Hepatic stellate cell (primary cell): Measurements from ENCODE around the gene CACNA2D3.
A peak's percentile ranks its signal among the peaks of the same experiment; 100 is the strongest.

Experiments used
- DNase-seq: peaks from one replicate; pipeline ENCODE4 v3.0.0; 2011; ENCODE audit warnings: low spot score

CACNA2D3 gene

GRCh38 chr3:54918516-54918915, 796.2 kb downstream of the CACNA2D3 start:
- DNase-seq, result no peak

DNA sequence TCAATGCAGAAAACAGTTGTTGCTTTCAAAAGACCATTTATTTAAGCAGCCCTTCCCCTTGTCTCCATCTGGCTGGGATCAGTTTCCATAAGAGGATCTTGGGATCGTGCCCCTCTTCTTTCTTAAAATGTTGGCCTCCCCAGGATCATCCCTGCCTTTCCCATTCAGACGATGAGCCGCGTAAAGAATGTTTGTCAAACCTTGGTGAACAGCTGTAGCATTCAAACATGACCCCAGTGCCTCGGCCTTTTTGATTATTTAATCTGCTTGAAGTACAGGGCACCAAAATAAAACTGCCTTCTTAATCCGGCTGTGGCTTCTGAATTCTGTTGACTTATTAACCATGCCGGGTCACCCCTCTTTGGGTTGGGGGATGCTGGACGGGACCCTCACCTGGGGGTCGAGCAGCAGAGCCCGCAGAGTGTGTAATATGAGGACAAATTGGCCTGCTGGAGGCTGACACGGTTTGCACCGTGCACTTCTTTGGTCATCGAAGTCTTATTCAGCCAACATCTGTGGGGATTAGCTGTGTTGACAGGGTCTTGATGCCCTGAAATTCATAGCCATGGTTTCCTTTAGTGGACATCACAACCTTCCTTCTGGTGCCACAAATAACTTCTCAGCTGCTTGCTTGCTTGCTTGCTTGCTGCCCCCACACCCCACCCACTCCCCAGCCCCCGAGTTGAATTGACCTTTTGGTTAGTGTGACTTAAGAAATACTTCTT, 805.9 kb downstream of the CACNA2D3 start, which contains the start of gene LRTM1:
TSS of gene LRTM1 (minus strand) at position 14 of the 725 bp plus-strand sequence. CDS start 148 bp downstream, outside the sequence.
- no peak for DNase-seq

- DNase-seq, result no peak
Observed at GRCh38 chr3:54931182-54931581, 808.8 kb downstream of the CACNA2D3 start.

- DNase-seq, result no peak
Observed at GRCh38 chr3:54932606-54933005, 810.3 kb downstream of the CACNA2D3 start.

- DNase-seq, result no peak
Observed at GRCh38 chr3:54935869-54936268, 813.5 kb downstream of the CACNA2D3 start.

DNA sequence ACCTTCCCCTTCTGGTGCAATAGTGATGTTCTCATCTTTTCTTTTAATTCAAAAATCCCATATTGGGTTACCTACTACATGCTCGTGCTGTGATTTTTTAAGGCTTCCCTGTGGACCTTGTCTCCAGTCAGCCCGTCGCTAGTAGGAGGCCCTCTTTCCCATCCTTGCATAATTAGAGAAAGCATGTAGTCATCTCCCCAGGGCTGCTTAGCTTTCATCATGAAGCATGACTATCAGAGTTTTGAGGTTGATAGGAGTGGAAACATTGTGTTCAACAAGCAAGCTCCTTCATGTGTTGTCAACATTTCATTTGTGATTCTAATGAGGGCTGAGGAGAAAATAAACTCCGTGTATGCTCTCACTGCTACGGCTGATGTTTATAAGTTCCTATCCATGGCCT, 814.2 kb downstream of the CACNA2D3 start:
- no peak for DNase-seq

DNA sequence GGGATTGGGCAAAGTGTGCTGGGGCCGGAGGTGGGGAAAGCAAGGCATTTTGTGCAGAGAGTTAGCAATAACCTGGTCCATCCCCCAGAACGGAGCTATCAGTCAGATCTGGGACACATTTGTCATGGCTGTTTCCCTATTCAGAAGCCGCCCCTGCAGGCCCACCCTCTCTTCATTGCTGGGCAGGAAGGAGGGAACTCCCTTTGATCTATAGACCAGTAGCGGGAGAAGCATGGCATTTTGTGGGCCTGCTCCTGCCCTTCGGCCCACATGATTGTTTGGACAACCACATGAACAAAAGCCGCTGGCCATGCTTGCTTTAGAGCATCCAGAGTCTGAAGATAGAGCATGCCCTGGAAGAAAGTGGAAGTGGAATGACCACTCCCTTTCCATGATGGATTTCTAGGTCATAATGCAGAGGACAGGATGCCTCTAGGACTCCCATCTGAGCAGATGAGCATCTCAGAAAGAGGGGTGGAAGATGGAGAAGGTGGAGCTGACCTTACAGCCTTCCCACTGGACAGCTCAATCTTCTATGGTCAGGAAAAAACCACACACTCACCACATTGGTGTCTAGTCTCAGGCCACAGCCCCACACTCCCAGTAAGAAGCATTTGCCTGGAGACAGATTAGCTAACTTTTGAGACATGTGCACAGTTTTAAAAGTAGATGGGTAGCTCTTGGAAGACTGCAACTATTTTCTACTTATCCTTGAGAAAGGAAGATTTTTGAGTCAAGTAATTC, 817.4 kb downstream of the CACNA2D3 start:
- no peak for DNase-seq

- no peak for DNase-seq
Observed at GRCh38 chr3:54940971-54941370, 818.6 kb downstream of the CACNA2D3 start.

DNA sequence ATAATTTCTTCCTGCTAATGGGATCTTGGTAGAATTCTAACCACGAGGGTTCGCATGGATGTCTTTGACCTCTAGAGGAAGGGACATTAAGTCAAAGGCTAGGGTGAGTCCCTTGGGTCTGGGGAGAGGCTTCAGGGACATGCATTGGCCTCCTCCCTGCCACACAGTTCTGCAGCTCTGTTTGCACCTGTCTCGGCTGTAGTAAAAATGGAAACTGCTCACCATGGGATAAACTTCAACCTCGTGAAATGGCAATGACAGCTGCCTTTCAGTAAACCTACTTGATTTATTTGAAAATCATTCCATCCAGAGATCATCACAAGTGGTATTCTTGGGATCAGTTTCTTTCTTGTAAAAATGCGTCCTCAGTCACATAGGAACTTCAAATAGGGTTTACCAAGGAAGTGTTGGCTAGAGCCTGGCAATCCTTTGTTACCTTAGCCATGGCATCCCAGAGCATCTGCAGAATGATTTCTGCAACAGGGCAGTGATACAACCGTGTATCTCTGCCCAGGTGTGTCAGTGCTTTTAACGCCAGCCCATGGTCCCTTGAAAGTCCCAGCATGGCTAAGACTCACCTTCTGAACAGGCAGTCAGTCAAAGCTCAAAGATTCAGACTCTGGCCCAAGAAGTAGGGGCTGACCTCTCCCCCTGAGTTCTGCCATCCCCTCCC, 819.5 kb downstream of the CACNA2D3 start:
- DNase-seq, result no peak

DNA sequence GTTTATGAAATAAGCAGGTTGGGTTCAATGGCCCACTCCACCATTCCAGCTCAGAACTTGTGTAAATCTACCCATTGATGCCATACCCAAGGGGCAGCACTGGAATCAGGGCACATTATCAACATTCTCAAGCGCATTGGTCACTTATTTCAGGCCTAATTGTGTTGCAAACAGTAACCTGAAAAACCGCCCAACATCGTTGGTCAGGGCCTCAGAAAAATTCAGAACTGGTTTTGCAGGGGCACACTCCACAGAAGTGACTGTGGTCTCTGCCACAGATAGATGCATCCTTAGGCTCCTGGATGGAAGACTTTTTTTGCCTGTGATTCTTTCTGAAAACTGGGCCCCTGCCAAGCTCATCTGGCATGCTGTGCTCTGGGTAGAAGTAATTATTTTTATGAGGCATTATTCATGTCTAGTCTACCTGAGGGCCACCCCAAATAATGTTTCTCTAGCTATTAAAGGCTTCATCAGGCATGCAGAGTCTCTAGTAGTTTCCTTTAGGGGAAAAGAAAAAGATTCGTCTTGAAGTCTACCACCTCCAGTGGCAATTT, 827.2 kb downstream of the CACNA2D3 start:
- DNase-seq, result no peak

GRCh38 chr3:54950391-54951003, 828.1 kb downstream of the CACNA2D3 start:
- no peak for DNase-seq

GRCh38 chr3:54951405-54951804, 829.1 kb downstream of the CACNA2D3 start:
- DNase-seq, result peak; percentile 83

DNA sequence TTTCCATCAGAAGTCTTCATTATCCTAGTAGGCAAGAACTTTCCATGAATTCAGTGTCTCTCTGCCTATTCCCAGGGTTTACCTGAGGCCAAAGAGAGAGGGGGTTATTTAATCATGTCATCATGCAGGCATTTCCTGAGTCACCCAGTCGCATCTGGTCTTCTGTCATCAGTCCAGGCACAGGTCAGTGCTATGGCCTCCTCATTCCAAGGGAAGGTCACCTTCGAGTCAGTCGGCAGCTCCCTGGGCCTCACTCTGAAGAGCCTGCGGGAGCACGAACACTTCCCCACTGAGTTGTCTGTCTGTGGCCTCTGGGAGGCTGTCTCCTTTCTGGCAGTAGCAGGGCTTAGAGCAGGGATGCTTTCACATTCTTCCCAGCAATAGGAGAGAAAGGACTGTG, 831.7 kb downstream of the CACNA2D3 start:
- DNase-seq, result peak; percentile 59

- DNase-seq, result no peak
Observed at GRCh38 chr3:54954521-54954920, 832.2 kb downstream of the CACNA2D3 start.

DNA sequence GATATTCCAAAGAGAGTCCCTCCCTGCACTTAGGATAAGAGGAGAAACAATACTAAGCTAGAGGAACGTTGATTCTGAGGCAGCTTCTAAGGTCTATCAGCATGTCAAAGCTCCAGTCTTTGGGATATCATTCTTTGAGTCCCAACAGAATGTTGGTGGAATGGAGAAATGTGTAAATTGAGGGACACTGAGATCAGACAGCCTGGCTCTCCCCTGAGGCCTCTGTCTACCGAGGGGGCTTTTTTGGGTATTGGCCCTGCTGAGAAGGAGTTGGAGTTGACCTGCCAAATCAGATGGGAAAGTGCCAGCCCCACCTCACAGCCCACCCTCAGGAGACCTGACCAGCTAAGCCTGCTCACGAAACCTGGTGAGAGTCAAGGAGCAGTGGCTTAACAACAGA, 833.1 kb downstream of the CACNA2D3 start:
- DNase-seq, result no peak

- DNase-seq, result no peak
Observed at GRCh38 chr3:54955941-54956340, 833.6 kb downstream of the CACNA2D3 start.

- DNase-seq, result no peak
Observed at GRCh38 chr3:54957711-54958110, 835.4 kb downstream of the CACNA2D3 start.

DNA sequence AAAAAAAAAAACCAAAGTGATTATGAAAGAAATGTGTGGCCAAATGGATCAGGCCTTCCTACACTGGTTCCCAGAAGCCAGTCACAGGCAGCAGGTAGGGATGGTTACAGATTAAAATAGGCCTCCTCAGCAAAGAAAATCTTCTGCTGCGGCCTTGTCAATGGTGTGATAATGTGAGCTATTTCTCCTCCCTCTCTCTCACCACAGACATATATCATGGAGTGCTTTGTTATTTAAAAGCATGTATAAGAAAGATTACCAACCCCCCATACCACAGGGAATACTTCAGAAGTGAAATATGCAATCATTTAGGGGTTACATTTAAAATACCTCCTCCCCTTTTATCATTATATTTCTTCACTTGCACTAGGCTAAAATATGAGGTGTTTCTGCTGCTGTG, 837.7 kb downstream of the CACNA2D3 start:
- no peak for DNase-seq

GRCh38 chr3:54960701-54961100, 838.3 kb downstream of the CACNA2D3 start:
- no peak for DNase-seq

DNA sequence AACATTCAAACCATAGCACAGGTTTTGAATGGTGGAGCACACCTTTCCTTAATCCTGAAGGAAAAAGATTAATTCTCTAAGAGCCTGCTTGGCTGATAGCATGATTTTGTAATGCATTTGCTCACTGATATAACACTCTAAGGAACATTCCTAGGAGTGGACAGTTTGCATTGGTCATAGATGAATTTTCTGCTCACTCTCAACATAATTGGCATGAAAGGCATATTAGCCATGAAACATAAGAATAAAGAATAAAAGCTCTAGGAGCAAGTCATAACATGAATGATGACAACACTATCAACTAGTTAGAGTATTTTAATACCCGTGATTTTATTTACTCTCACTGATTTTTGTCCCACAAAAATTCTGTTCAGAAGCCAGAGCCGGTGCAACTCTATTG, 839.8 kb downstream of the CACNA2D3 start:
- DNase-seq, result no peak

- no peak for DNase-seq
Observed at GRCh38 chr3:54963641-54964040, 841.3 kb downstream of the CACNA2D3 start.

- DNase-seq, result no peak
Observed at GRCh38 chr3:54964081-54964480, 841.7 kb downstream of the CACNA2D3 start.
